HepG2 (cell line): Measurements from ENCODE around the gene DPH3. TPM values are rescaled to one million over a fixed set of nuclear protein-coding genes. Genes with fewer than 3 reads are reported as not detected.

Experiments used
- ARID2 ChIP-seq: sonication (generic); formaldehyde crosslinking; IDR thresholded peaks from 2 replicates; pipeline ENCODE4 v1.8.1; 2022; ENCODE audit warnings: mild to moderate bottlenecking, missing genetic modification reagents, borderline replicate concordance
- DR1 ChIP-seq: sonication (generic); formaldehyde crosslinking; IDR thresholded peaks from 2 replicates; pipeline ENCODE4 v1.8.0; 2021; ENCODE audit warnings: mild to moderate bottlenecking, missing genetic modification reagents, inconsistent platforms
- EZH2 ChIP-seq: conservative IDR thresholded peaks from 2 replicates; pipeline ENCODE4 v1.6.1; 2012; ENCODE audit warnings: mild to moderate bottlenecking, low read depth, low read length, moderate library complexity
- HNF4A ChIP-seq: sonication (generic); formaldehyde crosslinking; IDR thresholded peaks from 2 replicates; pipeline ENCODE4 v1.4.0; 2020; ENCODE audit warnings: missing genetic modification reagents
- JDP2 ChIP-seq: sonication (generic); formaldehyde crosslinking; IDR thresholded peaks from 2 replicates; pipeline ENCODE4 v1.8.1; 2022; ENCODE audit warnings: missing genetic modification reagents, borderline replicate concordance
- KDM1A ChIP-seq: IDR thresholded peaks from 2 replicates; pipeline ENCODE4 v1.6.1; 2016; ENCODE audit warnings: missing compliant biosample characterization
- MYC ChIP-seq: sonication (generic); formaldehyde crosslinking; IDR thresholded peaks from 2 replicates; pipeline ENCODE4 v1.9.0; 2021; ENCODE audit warnings: missing genetic modification reagents, borderline replicate concordance
- PAX8 ChIP-seq: sonication (generic); formaldehyde crosslinking; IDR thresholded peaks from 2 replicates; pipeline ENCODE4 v1.8.0; 2022; ENCODE audit warnings: mild to moderate bottlenecking, missing genetic modification reagents, borderline replicate concordance
- RCOR2 ChIP-seq: IDR thresholded peaks from 2 replicates; pipeline ENCODE4 v1.6.1; 2016; ENCODE audit warnings: missing biosample characterization, missing genetic modification reagents
- RFX5 ChIP-seq: IDR thresholded peaks from 2 replicates; pipeline ENCODE4 v1.6.1; 2011; ENCODE audit warnings: low read depth, low read length, improper control_type of control experiment
- SMYD3 ChIP-seq: sonication (generic); formaldehyde crosslinking; IDR thresholded peaks from 2 replicates; pipeline ENCODE4 v1.8.1; 2023; ENCODE audit warnings: mild to moderate bottlenecking, missing genetic modification reagents
- ZFAT ChIP-seq: sonication (generic); formaldehyde crosslinking; conservative IDR thresholded peaks from 2 replicates; pipeline ENCODE4 v1.8.1; 2023; ENCODE audit warnings: missing genetic modification reagents, inconsistent platforms
- ZFP90 ChIP-seq: sonication (generic); formaldehyde crosslinking; IDR thresholded peaks from 2 replicates; pipeline ENCODE4 v1.8.0; 2022; ENCODE audit warnings: missing genetic modification reagents, mild to moderate bottlenecking, inconsistent platforms, borderline replicate concordance
- ZNF563 ChIP-seq: sonication (generic); formaldehyde crosslinking; IDR thresholded peaks from 2 replicates; pipeline ENCODE4 v1.8.0; 2022; ENCODE audit warnings: mild to moderate bottlenecking, moderate library complexity, missing genetic modification reagents
- ZNF644 ChIP-seq: IDR thresholded peaks from 2 replicates; pipeline ENCODE4 v1.6.1; 2016; ENCODE audit warnings: low read depth
- ZNF703 ChIP-seq: sonication (generic); formaldehyde crosslinking; IDR thresholded peaks from 2 replicates; pipeline ENCODE4 v1.5.1; 2020; ENCODE audit warnings: missing genetic modification reagents, mild to moderate bottlenecking, moderate library complexity, borderline replicate concordance
- ZNF816 ChIP-seq: sonication (generic); formaldehyde crosslinking; IDR thresholded peaks from 2 replicates; pipeline ENCODE4 v1.8.0; 2022; ENCODE audit warnings: missing genetic modification reagents, mild to moderate bottlenecking, borderline replicate concordance
- ZSCAN22 ChIP-seq: sonication (generic); formaldehyde crosslinking; IDR thresholded peaks from 2 replicates; pipeline ENCODE4 v1.4.0; 2020; ENCODE audit warnings: mild to moderate bottlenecking, missing genetic modification reagents
- polyA plus RNA-seq, 8 experiments: library from polyadenylated mRNA; depleted of rRNA in 3 of 8; stranded (reverse) in 7 of 8; unstranded in 1 of 8; fragments of >200 nt; fragmentation: Illumina TruSeq in 4 of 8; extraction: Trizol in 4 of 8; gene quantifications; 2 replicates each; pipeline versions ENCODE4 v1.2.1 to v1.2.3, GENCODE V29; 2011 to 2016; ENCODE audit warnings: low read depth in 4 of 8, missing spikeins in 1 of 8, mixed read lengths in 1 of 8; ENCODE audit not compliant: insufficient read depth in 1 of 8
- total RNA-seq, 5 experiments: library from RNA; depleted of rRNA; stranded (reverse); fragments of >200 nt; fragmentation: Illumina TruSeq; extraction: Trizol; gene quantifications; 2 replicates each; pipeline ENCODE4 v1.2.3, GENCODE V29; 2016; ENCODE audit warnings: low read depth in 1 of 5
- TF ChIP-seq, protein P1 (sequence below): IDR thresholded peaks from 2 replicates; pipeline ENCODE4 v1.6.1; 2016; ENCODE audit warnings: mild to moderate bottlenecking
- TF ChIP-seq, protein P2 (sequence below): sonication (generic); formaldehyde crosslinking; IDR thresholded peaks from 2 replicates; pipeline ENCODE4 v1.8.0; 2022; ENCODE audit warnings: mild to moderate bottlenecking, missing genetic modification reagents, borderline replicate concordance
- TF ChIP-seq, protein P3 (sequence below): sonication (generic); formaldehyde crosslinking; IDR thresholded peaks from 2 replicates; pipeline ENCODE4 v1.5.0; 2020; ENCODE audit warnings: mild to moderate bottlenecking, missing genetic modification reagents
- TF ChIP-seq, protein P4 (sequence below): sonication (generic); formaldehyde crosslinking; IDR thresholded peaks from 2 replicates; pipeline ENCODE4 v1.9.0; 2021; ENCODE audit warnings: missing genetic modification reagents, borderline replicate concordance

Gene DPH3
- total and polyA plus RNA-seq, 2 of the 13 experiments (the other 11 are each of a cell fraction or from before 2014, with no cell fraction given) = 18.3 to 21.6 TPM

DNA sequence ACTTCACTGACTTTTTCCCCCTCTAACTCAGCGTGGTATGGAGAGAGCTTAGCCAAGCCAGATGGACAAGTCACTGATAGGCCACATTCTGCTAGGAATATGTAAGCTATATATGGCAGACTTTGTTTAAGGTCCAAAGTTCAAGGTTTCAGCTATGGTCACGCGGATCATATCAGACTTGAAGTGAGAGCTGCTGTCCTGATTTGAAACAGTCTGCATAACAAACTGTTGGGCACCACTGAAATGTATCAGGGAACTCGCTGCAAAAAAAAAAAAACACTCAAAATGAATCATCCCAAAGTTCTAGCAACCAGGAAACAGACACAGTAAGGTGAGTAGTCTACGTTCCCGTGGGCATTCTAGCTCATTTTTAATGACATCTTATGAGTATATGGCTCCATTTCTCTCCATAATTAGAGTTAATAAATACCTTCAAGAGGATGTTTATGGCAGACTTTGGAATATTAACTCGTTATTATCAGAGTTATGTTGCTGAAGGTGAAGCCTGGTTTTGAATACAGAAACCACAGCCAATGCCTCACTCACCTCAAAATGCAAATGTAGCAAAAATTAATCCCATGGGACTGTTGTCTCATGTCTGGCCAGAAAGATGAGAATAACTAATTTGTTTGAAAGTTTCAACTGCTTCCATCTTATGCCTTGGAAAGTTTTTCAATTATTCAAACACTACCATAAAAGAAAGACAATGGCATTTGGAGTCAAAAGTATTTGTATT, 12.3 kb downstream of the DPH3 start (continued):
- TF ChIP-seq, protein P1, sequence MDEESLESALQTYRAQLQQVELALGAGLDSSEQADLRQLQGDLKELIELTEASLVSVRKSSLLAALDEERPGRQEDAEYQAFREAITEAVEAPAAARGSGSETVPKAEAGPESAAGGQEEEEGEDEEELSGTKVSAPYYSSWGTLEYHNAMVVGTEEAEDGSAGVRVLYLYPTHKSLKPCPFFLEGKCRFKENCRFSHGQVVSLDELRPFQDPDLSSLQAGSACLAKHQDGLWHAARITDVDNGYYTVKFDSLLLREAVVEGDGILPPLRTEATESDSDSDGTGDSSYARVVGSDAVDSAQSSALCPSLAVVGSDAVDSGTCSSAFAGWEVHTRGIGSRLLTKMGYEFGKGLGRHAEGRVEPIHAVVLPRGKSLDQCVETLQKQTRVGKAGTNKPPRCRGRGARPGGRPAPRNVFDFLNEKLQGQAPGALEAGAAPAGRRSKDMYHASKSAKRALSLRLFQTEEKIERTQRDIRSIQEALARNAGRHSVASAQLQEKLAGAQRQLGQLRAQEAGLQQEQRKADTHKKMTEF (CRISPR knock-in tag) = 0 out of 2 replicates have a peak, but pooled peaks have one; percentile 27
- TF ChIP-seq JDP2 (CRISPR knock-in tag) (no peak), RFX5 (no peak), EZH2 (no peak), KDM1A (no peak), ZFAT (CRISPR knock-in tag) (no peak), ZFP90 (no peak), ZNF563 (CRISPR knock-in tag) (no peak), ARID2 (CRISPR knock-in tag) (no peak), ZNF703 (CRISPR knock-in tag) (no peak), SMYD3 (no peak), ZNF816 (CRISPR knock-in tag) (no peak), PAX8 (CRISPR knock-in tag) (no peak), DR1 (CRISPR knock-in tag) (no peak), RCOR2 (no peak), ZSCAN22 (CRISPR knock-in tag) (no peak), HNF4A (CRISPR knock-in tag) (peak; percentile 89), ZNF644 (CRISPR knock-in tag) (peak; percentile 98), MYC (no peak)
- TF ChIP-seq, protein P2, sequence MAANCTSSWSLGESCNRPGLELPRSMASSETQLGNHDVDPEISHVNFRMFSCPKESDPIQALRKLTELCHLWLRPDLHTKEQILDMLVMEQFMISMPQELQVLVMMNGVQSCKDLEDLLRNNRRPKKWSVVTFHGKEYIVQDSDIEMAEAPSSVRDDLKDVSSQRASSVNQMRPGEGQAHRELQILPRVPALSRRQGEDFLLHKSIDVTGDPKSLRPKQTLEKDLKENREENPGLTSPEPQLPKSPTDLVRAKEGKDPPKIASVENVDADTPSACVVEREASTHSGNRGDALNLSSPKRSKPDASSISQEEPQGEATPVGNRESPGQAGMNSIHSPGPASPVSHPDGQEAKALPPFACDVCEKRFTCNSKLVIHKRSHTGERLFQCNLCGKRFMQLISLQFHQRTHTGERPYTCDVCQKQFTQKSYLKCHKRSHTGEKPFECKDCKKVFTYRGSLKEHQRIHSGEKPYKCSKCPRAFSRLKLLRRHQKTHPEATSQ (CRISPR knock-in tag) = no peak
- TF ChIP-seq, protein P3, sequence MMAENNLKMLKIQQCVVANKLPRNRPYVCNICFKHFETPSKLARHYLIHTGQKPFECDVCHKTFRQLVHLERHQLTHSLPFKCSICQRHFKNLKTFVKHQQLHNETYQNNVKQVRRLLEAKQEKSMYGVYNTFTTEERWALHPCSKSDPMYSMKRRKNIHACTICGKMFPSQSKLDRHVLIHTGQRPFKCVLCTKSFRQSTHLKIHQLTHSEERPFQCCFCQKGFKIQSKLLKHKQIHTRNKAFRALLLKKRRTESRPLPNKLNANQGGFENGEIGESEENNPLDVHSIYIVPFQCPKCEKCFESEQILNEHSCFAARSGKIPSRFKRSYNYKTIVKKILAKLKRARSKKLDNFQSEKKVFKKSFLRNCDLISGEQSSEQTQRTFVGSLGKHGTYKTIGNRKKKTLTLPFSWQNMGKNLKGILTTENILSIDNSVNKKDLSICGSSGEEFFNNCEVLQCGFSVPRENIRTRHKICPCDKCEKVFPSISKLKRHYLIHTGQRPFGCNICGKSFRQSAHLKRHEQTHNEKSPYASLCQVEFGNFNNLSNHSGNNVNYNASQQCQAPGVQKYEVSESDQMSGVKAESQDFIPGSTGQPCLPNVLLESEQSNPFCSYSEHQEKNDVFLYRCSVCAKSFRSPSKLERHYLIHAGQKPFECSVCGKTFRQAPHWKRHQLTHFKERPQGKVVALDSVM = no peak
- TF ChIP-seq, protein P4, sequence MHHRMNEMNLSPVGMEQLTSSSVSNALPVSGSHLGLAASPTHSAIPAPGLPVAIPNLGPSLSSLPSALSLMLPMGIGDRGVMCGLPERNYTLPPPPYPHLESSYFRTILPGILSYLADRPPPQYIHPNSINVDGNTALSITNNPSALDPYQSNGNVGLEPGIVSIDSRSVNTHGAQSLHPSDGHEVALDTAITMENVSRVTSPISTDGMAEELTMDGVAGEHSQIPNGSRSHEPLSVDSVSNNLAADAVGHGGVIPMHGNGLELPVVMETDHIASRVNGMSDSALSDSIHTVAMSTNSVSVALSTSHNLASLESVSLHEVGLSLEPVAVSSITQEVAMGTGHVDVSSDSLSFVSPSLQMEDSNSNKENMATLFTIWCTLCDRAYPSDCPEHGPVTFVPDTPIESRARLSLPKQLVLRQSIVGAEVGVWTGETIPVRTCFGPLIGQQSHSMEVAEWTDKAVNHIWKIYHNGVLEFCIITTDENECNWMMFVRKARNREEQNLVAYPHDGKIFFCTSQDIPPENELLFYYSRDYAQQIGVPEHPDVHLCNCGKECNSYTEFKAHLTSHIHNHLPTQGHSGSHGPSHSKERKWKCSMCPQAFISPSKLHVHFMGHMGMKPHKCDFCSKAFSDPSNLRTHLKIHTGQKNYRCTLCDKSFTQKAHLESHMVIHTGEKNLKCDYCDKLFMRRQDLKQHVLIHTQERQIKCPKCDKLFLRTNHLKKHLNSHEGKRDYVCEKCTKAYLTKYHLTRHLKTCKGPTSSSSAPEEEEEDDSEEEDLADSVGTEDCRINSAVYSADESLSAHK = no peak
